SU-DHL-6 (cell line): Measurements from ENCODE around the gene LDB1.

Experiments used
- H2AFZ ChIP-seq: fragments of 200-600 bp; sonication (generic); 2 replicates; pipeline ENCODE4 v1.6.1; 2014; ENCODE audit warnings: low read depth, mild to moderate bottlenecking, moderate library complexity, mixed read lengths, antibody characterized with exemption, low read length; ENCODE audit not compliant: severe bottlenecking
- H3F3A ChIP-seq: fragments of 200-600 bp; shearing (Covaris generic); 2 replicates; pipeline ENCODE4 v1.6.0; 2016; ENCODE audit warnings: antibody characterized with exemption, mild to moderate bottlenecking; ENCODE audit not compliant: insufficient read depth
- H3K27ac ChIP-seq: fragments of 200-600 bp; sonication (generic); 2 replicates; pipeline ENCODE4 v1.5.1; 2016; ENCODE audit warnings: low read depth, mild to moderate bottlenecking, low read length, moderate library complexity, mixed read lengths
- H3K27me3 ChIP-seq: fragments of 200-600 bp; sonication (generic), shearing (Covaris generic); 2 replicates; pipeline ENCODE4 v1.6.0; 2014; ENCODE audit warnings: mild to moderate bottlenecking, low read length
- H3K36me3 ChIP-seq: fragments of 200-600 bp; sonication (generic); 2 replicates; pipeline ENCODE4 v1.6.1; 2014; ENCODE audit warnings: mild to moderate bottlenecking, low read length, mixed read lengths
- H3K4me2 ChIP-seq: fragments of 300-600, 200-600 bp; shearing (Covaris generic), sonication (generic); 2 replicates; pipeline ENCODE4 v1.6.0; 2014; ENCODE audit warnings: low read length, low read depth, mild to moderate bottlenecking; ENCODE audit not compliant: poor library complexity, severe bottlenecking
- H3K4me3 ChIP-seq: fragments of 200-600 bp; sonication (generic); 2 replicates; pipeline ENCODE4 v1.5.1; 2014; ENCODE audit warnings: antibody characterized with exemption, low read length, mild to moderate bottlenecking, mixed read lengths; ENCODE audit not compliant: insufficient read depth, poor library complexity, severe bottlenecking
- H3K79me2 ChIP-seq: fragments of 200-600 bp; sonication (generic); 2 replicates; pipeline ENCODE4 v1.6.1; 2014; ENCODE audit warnings: mild to moderate bottlenecking, low read length, moderate library complexity; ENCODE audit not compliant: insufficient read depth
- H3K9ac ChIP-seq: fragments of 200-600 bp; sonication (generic); 2 replicates; pipeline ENCODE4 v1.7.0; 2014; ENCODE audit warnings: mild to moderate bottlenecking, low read length
- H3K9me2 ChIP-seq: fragments of 200-600 bp; sonication (generic); replicated peaks from 2 replicates; pipeline ENCODE4 v1.6.1; 2014; ENCODE audit warnings: low read length; ENCODE audit not compliant: insufficient read depth
- H3K9me3 ChIP-seq: fragments of 200-600 bp; sonication (generic); 2 replicates; pipeline ENCODE4 v1.6.1; 2014; ENCODE audit warnings: low read length, mixed read lengths; ENCODE audit not compliant: insufficient read depth
- H4K20me1 ChIP-seq: fragments of 200-600 bp; sonication (generic); 2 replicates; pipeline ENCODE4 v1.6.1; 2014; ENCODE audit warnings: low read depth, mild to moderate bottlenecking, antibody characterized with exemption, low read length, moderate library complexity, mixed read lengths
- EZH2phosphoT487 ChIP-seq: fragments of 200-600 bp; sonication (generic), shearing (Covaris generic); conservative IDR thresholded peaks from 2 replicates; pipeline ENCODE4 v1.6.1; 2018; ENCODE audit warnings: mild to moderate bottlenecking, antibody characterized with exemption, low read length, moderate library complexity, mixed read lengths
- TF ChIP-seq, protein P1 (sequence below): fragments of 200-600 bp; sonication (generic); IDR thresholded peaks from one replicate; pipeline ENCODE4 v1.5.1; 2017; ENCODE audit warnings: antibody characterized with exemption, mild to moderate bottlenecking, low read length, moderate library complexity; ENCODE audit not compliant: insufficient read depth, poor library complexity, severe bottlenecking

The LDB1 gene

DNA sequence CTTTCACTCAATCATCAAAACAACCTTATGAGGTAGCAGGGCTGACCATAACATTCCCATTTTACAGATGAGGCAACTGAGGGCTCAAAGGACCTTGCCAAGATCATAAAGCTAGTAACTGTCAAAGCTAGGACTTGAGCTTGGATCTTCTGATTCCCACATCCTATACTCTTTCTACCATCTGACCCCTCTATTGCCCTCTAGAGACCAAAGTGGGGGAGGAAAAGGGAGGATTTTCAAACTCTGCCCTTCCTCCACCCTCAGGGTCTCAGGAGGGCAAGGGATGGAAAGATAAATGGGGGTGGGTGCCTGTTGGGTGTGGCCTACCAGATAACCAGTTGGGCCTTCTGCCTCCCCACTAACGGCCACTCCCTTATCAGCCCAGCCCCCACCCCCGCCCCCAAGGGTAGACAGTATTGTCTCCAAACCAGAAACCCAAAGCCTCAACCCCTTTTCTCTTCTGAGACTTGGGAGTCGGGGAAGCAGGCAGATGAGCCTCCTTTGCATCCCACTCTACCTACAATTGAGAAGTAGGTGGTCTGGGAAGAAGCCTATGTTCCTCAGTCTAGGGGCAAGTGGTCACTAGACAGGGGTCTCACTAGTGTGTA lies 7.9 kb downstream of the LDB1 start:
- H3K79me2 ChIP-seq, result peaks cover 50% of the 10 kb centered on the region
- H3K4me3 ChIP-seq, result no peak overlapping the region
- no peak overlapping the region for H3K4me2 ChIP-seq
- no peak overlapping the region for H3K27ac ChIP-seq
- H3K9me2 ChIP-seq, result no peaks in the 10 kb centered on the region
- no peaks in the 10 kb centered on the region for H3K27me3 ChIP-seq
- H3K9ac ChIP-seq, result no peak overlapping the region
- H3K36me3 ChIP-seq, result no peaks in the 10 kb centered on the region
- no peaks in the 10 kb centered on the region for H3K9me3 ChIP-seq
- TF ChIP-seq, protein P1, sequence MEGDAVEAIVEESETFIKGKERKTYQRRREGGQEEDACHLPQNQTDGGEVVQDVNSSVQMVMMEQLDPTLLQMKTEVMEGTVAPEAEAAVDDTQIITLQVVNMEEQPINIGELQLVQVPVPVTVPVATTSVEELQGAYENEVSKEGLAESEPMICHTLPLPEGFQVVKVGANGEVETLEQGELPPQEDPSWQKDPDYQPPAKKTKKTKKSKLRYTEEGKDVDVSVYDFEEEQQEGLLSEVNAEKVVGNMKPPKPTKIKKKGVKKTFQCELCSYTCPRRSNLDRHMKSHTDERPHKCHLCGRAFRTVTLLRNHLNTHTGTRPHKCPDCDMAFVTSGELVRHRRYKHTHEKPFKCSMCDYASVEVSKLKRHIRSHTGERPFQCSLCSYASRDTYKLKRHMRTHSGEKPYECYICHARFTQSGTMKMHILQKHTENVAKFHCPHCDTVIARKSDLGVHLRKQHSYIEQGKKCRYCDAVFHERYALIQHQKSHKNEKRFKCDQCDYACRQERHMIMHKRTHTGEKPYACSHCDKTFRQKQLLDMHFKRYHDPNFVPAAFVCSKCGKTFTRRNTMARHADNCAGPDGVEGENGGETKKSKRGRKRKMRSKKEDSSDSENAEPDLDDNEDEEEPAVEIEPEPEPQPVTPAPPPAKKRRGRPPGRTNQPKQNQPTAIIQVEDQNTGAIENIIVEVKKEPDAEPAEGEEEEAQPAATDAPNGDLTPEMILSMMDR, result no peak
- no peak for TF ChIP-seq EZH2phosphoT487
- H3F3A ChIP-seq, result peaks cover 17% of the 10 kb centered on the region
- no peaks in the 10 kb centered on the region; the same call in 1 of the 2 replicates for H4K20me1 ChIP-seq
- H2AFZ ChIP-seq, result no peak overlapping the region

DNA sequence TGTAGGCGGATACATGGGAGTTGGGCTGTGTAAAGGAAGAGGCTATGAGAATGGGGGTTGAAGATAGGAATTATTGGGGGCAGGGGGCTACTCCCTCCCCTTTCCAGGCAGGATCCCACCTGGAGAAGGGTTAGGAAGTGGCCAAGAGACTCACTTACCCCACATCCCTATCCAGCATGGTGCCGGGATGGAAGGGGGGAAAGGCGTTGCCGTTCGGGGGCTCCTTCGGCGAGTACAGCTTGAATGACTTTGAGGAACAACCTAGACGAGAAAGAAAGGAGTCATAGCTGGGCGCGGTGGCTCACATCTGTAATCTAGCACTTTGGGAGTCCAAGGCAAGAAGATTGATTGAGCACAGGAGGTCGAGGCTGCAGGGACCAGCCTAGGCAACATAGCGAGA lies 8.9 kb downstream of the LDB1 start:
- H3K9ac ChIP-seq, result no peak overlapping the region
- H3K4me3 ChIP-seq, result no peak overlapping the region
- peaks cover 40% of the 10 kb centered on the region for H3K79me2 ChIP-seq
- no peak overlapping the region for H3K4me2 ChIP-seq
- no peaks in the 10 kb centered on the region; the same call in 1 of the 2 replicates for H4K20me1 ChIP-seq
- H2AFZ ChIP-seq, result no peak overlapping the region
- no peaks in the 10 kb centered on the region for H3K27me3 ChIP-seq
- peaks cover 7% of the 10 kb centered on the region for H3F3A ChIP-seq
- no peak overlapping the region for H3K27ac ChIP-seq
- no peak for TF ChIP-seq EZH2phosphoT487
- TF ChIP-seq, protein P1, result no peak
- no peaks in the 10 kb centered on the region for H3K9me3 ChIP-seq
- no peaks in the 10 kb centered on the region for H3K36me3 ChIP-seq
- H3K9me2 ChIP-seq, result no peaks in the 10 kb centered on the region

DNA sequence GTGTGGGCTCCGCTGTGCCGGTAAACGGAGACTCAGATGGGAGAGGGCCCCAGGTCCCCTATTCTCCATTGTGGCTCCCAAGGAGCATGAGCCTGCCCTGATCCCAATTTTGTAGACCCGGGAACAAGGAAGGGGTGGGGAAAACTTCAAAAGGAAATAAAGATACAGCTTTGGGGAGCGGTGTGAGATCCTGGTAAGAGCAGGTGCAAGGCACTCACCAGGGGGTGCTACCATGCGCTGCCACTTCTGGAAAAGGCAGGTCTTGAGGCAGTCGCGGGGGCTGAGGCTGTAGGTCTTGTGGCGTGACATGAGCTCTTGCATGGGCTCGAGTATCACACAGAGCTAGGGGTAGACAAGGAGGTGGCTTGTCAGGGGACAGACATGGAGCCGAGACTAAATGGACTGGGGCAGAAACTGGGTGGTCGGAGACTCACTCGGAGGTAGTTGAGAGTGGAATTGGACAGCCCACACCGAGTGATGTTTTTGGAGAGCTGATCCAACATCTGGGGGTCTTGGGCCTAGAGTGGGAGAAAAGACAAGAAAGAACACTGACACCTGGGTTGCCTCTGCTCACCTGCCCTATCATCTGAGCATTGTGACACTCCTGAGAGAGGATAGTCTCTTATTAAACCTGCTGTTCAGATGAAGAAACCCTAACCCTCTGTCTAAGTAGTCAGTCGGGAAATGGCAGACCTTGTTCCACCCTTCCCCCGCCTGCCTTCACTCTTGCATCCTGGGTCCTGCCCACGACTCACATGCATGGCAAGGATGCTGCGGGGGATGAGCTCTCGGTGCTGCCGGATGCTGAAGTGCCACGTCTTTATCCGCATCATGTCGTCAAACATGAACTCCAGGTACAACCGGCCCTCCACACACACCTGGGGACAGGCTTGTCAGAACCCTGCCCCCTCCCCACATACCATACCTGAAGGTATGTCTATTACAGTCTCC lies 10.7 kb downstream of the LDB1 start:
- Histone ChIP-seq H3K9me2 (no peaks in the 10 kb centered on the region), H2AFZ (no peak overlapping the region), H3K27me3 (no peaks in the 10 kb centered on the region), H3K36me3 (no peaks in the 10 kb centered on the region), H3K27ac (no peak overlapping the region), H3K4me2 (no peak overlapping the region), H3K9me3 (no peaks in the 10 kb centered on the region), H3K4me3 (no peak overlapping the region), H3F3A (no peaks in the 10 kb centered on the region), H3K79me2 (peaks cover 26% of the 10 kb centered on the region), H3K9ac (no peak overlapping the region), H4K20me1 (no peaks in the 10 kb centered on the region; the same call in 1 of the 2 replicates)
- TF ChIP-seq, protein P1, result no peak
- no peak for TF ChIP-seq EZH2phosphoT487
